GM18909 (cell line): ENCODE data around the gene KLF12.
A peak's percentile ranks its signal among the peaks of the same experiment; 100 is the strongest.

Experiments
- ATAC-seq: cut with Tn5 transposase; IDR thresholded peaks from one replicate; pipeline ENCODE4 v1.9.1; 2021; ENCODE audit warnings: mild to moderate bottlenecking; ENCODE audit not compliant: unreplicated experiment, poor library complexity

The KLF12 gene

DNA sequence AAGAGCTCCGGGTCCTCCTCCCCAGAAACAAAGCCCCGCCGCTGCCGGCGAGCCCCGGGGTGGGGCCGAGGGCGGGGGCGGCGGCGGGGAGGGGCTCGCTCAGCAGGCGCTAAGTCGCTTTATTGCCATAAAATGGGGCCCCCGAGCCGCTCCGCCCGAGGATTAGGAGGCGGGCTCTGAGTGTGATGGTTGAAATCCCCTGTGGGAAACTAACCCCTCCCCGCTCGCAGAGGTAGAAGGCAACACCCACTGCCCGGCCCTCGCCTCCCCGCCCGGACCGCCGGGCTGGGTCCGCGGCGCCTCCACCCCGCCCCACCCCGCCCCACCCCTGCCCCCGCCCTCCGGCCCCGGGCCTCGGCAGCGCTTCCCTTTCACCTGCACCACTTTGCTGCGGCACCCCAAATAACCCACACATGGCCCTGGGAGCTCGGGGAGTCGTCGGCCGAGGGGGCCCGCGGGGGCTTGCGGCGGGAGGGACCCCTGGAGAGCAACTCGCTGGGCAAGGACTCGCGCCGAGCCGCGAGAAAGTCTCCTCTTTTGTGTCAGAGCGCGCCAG is at the start of gene KLF12:
Gene KLF12 (minus strand): TSS at position 184 of the 556 bp plus-strand sequence.
- peak; percentile 74 for ATAC-seq

DNA sequence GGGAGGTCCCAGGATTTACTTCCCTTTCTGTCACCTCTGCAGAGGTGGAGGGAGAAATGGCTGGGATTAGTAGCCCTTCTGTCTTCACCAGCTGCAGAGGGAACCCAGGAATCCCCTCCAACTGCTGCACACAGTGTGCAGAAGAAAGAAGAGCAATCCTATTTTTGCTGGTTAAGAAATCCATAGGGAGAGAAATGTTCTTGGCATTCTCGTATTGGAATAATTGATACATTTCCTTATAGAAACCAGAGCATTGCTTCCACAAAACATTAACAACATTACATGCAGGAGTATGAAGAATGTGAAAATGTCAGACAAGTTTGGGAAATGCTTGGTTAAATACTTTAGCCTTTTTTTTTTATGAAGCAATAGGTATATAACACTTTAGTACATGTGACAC is 48.3 kb upstream of the KLF12 start:
- no peak for ATAC-seq

DNA sequence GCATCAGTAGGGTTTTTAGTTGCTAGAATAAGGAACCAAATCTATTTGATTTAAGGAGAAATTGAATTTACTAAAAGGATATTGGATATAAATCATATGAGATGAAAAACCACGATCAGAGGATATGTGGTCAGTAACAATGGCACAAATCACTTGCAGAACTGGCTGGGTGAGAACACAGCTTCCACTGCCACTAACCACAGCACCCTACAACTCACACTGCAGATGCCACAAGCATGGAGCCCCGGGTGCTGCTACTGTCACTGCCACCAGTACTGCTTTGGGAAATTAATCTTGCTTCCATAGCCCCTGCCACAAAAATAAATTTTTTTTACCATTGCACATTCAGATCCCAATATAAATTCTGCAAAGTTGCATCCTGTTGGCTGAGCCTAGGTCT is 40.6 kb upstream of the KLF12 start:
- ATAC-seq, result no peak

DNA sequence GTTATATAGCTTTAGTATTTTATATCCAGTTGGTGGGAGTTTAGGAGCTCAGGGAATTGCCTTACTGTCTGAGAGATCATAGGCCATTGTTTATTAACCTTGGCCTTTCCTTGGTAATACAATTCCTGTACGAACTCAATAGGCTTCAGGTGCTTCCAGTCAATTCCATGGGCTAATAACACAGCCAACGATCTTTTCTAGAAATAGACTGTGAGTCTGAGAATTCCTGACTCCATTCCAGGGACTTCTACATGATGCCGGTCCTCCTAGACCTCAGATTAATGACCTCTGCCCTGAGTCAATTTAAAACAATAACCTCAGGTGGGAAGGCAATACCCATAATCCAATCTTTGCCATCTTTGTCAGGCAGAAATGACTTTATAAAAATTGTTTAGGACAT is 39.6 kb upstream of the KLF12 start:
- ATAC-seq, result no peak

DNA sequence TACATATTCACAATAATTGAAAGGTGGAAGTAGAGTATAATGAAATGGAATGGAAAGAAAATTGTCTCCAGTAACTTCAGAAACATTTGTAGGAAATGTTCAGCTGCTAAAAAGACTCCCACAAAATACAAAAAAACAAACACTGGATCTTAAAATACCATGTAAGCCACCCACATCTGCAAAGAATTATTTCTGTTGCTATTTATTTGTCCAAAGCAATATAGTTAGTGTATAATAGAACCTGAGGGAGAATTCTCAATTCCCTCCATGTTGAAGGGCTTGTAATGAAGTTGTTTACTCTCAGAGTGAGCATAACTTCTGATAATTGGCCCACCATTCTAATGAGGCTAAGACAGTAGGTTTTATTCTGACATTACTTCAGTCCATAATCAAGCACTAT is 37.4 kb upstream of the KLF12 start:
- no peak for ATAC-seq

DNA sequence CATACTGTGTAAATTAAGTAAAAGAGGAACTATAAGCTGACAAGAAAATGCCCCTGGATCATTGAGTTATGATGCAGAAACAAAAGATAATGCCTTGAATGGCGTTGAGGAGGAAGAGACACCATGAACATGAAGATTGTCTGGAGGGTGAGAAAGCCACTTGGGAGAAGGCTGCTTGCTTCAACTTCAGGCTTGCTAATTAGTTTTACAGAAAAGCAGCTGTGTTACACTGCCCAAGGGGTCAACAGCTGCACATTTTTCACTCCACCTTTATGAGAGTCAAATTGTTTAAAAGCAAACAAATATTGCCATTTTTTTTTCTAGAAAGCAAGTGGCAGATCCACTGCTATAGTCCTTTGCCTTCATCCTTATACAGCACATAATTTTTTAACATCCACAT is 35.5 kb upstream of the KLF12 start:
- ATAC-seq, result no peak

DNA sequence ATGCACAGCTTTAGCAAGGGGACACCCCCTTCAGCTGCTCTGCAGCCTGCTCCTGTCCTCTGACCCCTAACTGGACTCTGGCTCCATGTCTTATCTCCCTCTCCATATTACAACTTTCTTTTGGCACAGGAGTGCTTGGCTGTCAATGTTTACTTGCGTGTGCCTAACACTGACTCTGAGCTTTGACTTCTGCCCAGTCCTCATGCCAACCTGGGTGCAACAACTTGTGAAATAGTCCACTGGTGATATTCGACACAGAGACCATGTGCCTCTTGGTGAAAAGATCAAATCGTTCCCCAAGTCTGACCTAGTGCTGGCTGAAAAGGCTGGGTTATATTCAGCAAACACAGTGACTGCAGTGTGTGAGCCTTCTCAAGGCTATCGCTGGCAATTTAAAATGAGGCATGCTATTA is 34.1 kb upstream of the KLF12 start:
- ATAC-seq, result no peak

DNA sequence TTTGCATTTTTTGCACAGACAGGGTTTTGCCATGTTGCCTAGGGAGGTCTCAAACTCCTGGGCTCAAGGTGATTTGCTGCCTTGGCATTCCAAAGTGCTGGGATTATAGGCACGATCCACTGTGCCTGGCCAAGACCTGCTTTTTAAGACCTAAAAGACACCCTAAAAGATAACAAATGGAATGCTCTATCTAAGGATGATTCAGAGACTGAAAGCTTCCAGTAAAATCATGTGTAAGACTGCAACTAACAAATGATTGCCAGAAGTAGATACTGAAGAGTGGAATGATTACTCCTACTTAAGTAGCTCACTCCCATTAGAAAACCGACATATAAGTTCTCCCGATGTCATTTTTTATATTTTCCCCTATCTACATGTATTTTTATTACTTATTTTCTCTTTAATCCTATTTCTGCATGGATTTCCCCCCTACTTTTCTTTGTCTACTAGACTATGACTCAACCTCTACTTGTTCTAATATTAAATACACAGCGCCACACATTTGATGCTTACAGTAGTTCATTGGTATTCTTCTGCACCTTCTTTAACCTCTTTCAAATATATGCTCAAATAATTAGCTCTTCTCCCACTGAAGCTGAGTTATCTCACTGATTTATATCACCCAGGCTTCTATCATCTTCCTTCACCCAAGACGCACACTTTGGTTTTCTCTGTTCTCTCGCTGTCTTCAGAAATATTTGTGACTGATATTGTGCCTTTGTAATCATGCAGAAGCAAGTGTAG is 32.2 kb upstream of the KLF12 start:
- ATAC-seq, result no peak

DNA sequence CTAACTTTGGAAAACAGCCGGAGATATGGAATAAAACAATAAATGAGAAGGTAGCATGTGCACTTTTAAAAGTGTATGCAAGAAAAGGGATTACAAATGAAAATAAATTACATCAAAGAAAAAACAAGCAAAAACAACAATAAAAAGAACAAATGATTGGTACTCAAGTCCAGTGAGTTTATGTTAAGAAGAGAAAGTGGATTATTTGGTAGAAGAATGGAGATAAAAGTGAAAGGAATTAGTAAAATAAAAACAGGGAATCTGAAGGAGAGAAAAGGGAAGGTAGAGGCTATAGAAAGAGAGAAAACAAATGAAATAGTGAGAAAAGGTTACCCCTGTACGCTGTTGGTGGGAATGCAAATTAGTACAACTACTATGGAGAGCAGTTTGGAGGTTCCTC is 28.6 kb upstream of the KLF12 start:
- ATAC-seq, result no peak

DNA sequence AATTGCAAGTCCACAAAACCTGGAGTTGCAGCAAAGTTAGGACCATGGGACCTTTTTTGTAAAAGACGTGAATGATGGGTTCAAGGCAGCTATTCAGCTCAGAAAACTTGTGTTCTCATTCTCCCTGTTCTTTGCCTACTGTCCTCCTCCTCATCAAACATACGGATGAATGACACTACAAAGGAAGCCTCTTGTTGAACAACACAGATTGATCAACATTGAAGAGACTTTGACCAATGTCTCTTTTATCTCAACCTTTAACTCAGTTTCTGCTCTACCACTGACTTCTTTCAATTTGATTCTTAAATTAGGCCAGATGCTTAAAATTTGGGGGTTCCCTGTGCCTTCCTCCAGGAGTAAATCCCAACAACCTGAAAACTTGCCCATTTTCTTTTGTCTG is 27.9 kb upstream of the KLF12 start:
- ATAC-seq, result no peak

DNA sequence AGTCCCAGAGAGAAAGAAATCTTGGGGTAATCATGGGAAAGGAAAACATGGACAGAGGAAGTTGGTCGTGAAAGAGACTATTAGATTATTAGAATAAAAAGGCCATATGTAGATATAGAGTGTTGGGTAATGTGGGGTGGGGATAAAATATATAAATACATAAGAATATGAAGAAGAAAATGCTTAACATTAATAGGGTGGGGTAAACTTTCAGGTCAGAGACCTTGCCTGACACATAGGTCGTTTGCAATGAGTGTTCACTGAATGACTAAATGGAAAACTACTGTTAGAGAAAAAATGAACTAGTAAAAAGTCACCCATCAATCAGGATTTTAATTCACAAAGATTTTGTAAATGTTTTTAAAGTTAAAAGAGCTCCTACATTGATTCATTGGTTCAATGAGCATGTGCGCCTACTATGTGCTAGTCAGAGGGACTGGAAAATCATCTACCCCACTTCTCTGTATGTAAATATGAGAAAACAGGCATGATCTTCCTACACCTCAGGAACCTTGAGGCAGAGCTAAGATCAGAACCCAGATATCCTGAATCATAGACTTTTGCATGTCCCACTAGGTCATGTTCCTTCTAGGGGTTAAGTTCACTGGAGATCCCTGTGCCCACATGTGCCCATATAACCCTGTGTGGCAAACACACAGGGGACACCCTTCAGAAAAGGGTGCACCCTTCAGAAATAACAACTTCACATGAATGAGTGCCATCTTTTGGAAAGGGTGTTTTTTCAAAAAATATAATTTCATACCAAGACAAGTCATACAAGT is 24.6 kb upstream of the KLF12 start:
- ATAC-seq, result no peak

DNA sequence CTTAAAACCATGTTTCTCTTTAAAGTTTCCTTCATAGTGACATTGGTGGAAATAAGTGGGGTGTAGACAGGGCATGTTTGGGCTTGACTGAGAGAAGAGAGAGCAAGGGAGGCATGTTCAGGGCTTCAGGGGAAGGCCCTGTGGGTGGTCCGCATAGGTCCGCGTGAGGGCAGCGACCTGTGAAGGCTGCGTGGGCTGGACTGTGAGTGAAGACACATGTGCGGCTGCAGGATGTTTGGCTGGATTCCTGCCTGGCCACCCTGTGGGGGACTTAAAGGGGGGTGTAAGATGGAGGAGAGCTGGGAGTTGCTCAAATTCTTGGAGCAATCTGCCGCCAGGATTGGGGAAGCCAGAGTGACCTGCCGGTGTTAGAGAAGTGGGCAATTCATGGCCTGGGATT is 23.8 kb upstream of the KLF12 start:
- no peak for ATAC-seq

DNA sequence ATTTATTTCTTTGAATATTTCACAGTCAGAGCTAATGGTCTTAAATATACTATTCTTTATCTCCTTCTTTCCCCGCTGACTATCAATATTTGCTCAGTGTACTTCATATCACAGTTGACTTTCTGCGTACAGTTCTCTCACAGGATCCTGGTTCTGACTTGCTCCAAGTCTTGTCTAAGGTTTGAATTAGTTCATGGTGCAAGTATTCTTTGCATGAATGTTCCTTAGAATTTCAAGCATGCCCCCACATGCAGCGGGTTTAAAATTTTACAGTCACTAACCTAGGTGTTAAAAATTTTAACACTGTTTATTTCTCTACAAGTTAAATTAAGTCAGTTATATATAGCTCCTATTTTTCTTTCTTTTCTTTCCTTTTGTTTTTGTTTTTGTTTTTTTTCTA is 20.8 kb upstream of the KLF12 start:
- ATAC-seq, result no peak

DNA sequence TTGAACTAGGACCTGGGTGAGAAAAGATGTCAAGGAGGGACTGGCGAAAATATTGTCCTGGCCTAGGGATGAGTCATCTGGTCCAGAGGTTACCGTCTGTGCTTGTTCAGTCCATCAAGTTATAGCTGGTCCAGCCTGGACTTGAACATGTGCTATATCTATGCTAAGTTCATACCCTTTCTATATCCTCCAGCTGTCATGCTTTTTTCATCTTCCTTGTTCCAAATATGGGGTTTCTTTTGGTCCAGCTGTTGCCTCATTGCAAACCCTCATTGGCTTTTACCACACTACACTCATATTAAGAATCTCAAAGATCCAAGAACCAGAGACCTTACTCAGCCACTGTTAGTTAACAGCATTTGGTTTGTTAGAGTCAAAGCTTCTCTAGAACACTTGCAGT is 19.1 kb upstream of the KLF12 start:
- ATAC-seq, result no peak

DNA sequence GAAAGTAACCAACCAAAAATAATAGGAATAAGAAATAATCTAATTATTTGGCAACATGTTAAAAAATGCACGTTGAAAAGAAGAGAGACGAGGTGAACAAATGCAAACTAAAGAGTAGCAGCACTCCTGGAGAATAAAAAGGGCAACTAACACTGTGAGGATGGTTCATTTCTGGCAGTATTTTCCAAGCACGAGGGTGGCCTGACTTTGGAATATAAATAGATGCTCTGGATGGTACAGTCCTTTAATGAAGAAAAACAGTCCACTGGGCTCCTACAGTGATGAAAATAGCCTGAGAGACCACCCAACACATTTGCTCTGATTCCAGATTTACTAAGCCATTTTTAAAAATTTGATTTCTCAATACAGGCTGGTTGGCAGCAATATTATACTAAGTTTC is 17.7 kb upstream of the KLF12 start:
- no peak for ATAC-seq

DNA sequence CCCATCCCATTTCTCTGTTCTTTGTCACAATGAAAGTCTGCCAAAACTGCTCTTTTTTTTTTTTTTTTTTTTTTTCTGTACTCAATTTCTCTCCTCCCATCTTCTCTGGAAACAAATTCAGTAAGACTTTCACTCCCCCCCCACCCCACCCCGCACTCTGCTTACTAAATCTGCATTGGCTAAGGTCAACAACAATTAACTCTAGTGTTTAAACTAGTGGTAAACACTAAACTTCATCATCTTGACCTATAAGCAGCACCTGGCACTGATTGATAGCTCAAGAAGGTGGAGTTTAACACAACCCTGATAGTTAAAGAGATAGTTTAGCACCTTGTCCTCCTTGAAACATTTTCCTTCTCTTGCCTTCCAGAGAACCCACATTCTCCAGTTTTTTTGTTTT is 14.1 kb upstream of the KLF12 start:
- ATAC-seq, result no peak

DNA sequence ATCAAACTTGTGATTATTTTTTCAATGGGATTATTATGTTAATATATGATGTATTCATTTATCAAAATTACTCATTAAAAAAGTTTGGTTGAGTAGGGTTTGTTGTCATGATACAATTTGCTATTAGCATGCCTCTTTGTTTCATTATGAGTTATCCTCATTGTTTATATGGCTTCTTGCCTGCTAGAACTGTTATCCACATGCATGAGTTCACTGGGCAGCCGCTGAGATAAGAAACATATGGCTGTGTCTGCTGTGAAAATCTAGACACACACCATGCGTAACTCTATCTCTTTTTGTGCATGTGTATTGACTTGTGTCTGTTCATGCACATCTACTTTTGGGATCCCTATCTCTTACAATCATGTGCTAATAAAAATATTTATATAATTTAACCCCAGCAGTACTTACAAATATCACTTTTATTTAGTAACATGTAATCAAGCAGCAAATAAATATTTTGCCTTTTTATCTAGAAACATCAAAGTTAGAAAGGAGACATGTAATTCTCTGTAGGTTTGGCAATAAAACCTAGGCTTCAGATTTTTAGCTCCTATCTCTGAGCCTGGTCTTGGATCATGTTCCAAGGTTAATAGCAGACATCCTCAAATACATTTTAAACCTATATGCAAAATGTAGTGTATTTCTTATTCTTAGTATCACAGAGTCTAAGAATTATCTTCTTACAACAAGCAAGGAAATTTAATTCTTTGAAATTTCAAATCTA is 11.2 kb upstream of the KLF12 start:
- ATAC-seq, result no peak

DNA sequence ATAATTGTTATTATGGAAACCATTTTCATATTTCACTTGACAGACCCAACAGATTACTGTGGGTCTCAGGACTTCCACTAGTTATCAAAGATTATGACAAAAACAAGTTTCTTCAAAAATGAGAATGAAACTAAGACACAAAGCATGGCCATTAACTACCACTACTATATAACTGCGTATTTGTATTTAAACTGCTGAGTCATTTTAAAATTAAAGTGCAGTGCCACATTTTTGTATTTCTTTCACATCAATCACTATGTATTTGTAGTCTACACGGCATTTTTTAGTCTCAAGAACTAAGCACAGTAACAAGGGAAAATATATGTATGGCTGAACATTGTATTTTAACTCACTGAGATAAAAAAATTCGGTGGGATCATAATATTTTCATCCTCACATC is 10.1 kb upstream of the KLF12 start:
- ATAC-seq, result no peak

DNA sequence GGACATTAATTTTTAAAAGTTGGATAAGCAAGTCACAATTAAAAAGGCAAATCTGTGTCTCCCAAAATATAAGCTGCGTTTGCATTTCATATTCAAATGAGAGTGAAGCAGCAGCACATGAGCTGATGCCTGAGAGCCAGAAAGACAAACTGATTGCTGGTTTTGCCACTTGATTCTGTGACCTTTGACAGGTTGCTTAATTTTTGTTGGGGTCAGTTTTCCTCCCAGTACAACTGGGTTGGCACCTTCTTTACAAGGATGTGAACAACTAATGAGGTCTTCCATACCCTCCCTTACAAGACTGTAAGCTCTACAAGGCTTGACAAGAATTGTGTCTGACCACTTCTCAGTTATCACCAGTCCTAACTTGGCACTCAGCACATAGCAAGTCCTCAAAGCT is 8.1 kb upstream of the KLF12 start:
- no peak for ATAC-seq

DNA sequence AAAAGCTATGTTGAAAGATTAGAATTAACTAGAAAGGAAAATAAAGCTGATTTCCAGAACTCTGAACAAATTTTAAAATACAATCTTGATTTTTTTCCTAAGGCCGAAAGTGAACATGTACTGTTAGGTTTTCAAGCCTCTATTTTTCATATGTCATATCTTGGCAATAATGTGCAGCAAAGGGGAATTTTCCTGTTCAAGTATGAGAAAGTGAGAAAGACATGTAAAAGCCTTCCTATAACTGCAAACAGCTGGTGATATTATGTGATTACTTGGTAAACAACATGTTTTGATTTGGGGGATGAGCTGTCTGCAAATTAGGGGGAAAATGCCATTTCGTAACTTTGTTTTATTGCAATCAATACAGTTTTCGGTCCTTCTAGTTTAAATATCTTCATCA is 4.0 kb upstream of the KLF12 start:
- no peak for ATAC-seq

DNA sequence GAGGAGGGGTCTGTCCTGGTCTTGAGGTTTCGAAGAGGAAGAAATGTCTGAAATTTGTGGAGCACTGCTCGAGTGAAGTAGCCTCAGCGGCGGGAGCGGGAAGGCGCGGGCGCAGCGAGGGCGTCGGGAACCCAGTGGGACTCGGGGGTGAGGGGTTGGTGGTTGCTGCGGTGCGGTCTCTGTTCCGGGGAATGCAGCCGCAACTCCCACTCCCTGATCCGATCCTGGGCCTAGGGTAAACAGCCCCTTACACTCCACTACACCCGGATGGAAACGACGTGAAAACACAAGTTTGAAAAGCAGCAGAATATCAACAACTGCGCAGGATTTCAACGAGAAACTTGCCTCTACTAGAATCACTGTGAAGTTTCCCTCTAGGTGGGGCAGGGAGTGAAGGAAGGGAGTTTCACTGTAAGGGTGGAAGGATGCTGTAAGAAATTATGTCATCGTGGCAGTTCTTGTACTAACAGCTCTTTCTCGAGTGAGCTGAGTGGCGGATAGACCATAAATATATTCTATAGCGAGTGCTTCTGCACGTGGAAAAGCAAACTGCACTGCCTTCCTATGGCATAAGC is 2.0 kb upstream of the KLF12 start:
- ATAC-seq, result no peak
